Glomerular visceral epithelial cell (primary cell): ENCODE results near the gene ADAMTS19.

Experiments used
- DNase-seq: peaks from one replicate; pipeline ENCODE4 v3.0.0-alpha.2; 2016; ENCODE audit errors: extremely low spot score

ADAMTS19 gene

GRCh38 chr5:129687941-129688340, 227.8 kb downstream of the ADAMTS19 start:
- DNase-seq: no peak

- no peak for DNase-seq
These were observed 228.9 kb downstream of the ADAMTS19 start for GRCh38 chr5:129689045-129689444.

GRCh38 chr5:129691220-129691619, 231.1 kb downstream of the ADAMTS19 start:
- no peak for DNase-seq

GRCh38 chr5:129696636-129697035, 236.5 kb downstream of the ADAMTS19 start:
- DNase-seq: no peak

GRCh38 chr5:129698661-129699060, 238.6 kb downstream of the ADAMTS19 start:
- DNase-seq: no peak

- DNase-seq: no peak
These were observed 256.1 kb downstream of the ADAMTS19 start for GRCh38 chr5:129716235-129716634.

GRCh38 chr5:129716651-129717050, 256.6 kb downstream of the ADAMTS19 start:
- no peak for DNase-seq

- DNase-seq: no peak
These were observed 257.7 kb downstream of the ADAMTS19 start for GRCh38 chr5:129717751-129718310.

- no peak for DNase-seq
These were observed 258.5 kb downstream of the ADAMTS19 start for GRCh38 chr5:129718471-129719090.

- no peak for DNase-seq
These were observed 264.1 kb downstream of the ADAMTS19 start for GRCh38 chr5:129724222-129724621.

- DNase-seq: no peak
These were observed 264.5 kb downstream of the ADAMTS19 start for GRCh38 chr5:129724647-129725046.

- DNase-seq: no peak
These were observed 279.7 kb downstream of the ADAMTS19 start for GRCh38 chr5:129739773-129740172.

GRCh38 chr5:129743541-129744187, 283.6 kb downstream of the ADAMTS19 start:
- DNase-seq: no peak

- DNase-seq: no peak
These were observed 285.9 kb downstream of the ADAMTS19 start for GRCh38 chr5:129745997-129746396.

- DNase-seq: no peak
These were observed 286.8 kb downstream of the ADAMTS19 start for GRCh38 chr5:129746876-129747275.

GRCh38 chr5:129747572-129748407, 287.7 kb downstream of the ADAMTS19 start, which contains the start of gene MINAR2:
MINAR2 (plus strand) TSS chr5:129748094; CDS start chr5:129748191, 97 bp downstream.
- DNase-seq: no peak

GRCh38 chr5:129748913-129749880, 289.1 kb downstream of the ADAMTS19 start:
- no peak for DNase-seq

- DNase-seq: no peak
These were observed 300.7 kb downstream of the ADAMTS19 start for GRCh38 chr5:129760636-129761325.

GRCh38 chr5:129763651-129764050, 303.6 kb downstream of the ADAMTS19 start:
- DNase-seq: no peak

- no peak for DNase-seq
These were observed 306.7 kb downstream of the ADAMTS19 start for GRCh38 chr5:129766798-129767197.
